ENCODE results near the gene SLC7A10.
A peak's percentile ranks its signal among the peaks of the same experiment; 100 is the strongest.
"Not testable (repeated sequence)": the region's sequence is repeated elsewhere in the genome, so short reads cannot be mapped to it uniquely, and the experiment has no call there.

Gene SLC7A10

DNA sequence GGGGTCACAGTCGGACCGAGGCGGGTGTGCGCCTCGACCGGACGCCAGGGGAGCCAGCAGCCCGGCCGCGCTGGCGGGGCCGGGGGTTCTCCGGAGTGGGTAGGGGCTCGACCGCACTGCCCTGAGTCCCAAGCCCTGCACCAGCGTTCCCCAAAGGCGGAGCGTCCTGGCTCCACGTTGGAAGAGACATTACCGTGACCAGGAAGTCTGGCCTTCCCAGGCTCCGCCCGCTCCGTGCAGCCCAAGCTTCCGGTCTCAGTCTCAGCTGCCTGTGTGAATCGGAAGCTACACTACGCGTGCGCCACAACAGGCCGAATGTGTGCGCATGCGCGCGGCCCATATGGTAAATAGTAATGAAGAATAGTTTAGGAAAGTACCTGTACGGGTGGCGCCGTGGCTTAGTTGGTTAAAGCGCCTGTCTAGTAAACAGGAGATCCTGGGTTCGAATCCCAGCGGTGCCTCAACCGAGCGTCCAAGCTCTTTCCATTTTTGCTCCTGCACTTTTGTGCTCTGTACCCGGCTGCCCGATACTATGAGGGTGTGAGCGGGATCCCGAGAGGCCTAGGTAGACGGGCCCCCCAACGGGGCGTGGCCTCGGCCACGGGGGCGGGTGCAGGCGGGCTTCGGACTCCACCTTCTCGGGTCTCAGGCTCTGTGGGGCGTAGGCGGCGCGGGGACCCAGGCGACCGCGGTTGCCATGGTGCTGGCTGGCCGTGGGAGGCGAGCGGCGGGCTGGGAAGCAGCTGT is 48.8 kb downstream of the SLC7A10 start:
- peak; percentile 95 to 97 for DNase-seq (ENCODE audit: low read depth in 2 of 2)

DNA sequence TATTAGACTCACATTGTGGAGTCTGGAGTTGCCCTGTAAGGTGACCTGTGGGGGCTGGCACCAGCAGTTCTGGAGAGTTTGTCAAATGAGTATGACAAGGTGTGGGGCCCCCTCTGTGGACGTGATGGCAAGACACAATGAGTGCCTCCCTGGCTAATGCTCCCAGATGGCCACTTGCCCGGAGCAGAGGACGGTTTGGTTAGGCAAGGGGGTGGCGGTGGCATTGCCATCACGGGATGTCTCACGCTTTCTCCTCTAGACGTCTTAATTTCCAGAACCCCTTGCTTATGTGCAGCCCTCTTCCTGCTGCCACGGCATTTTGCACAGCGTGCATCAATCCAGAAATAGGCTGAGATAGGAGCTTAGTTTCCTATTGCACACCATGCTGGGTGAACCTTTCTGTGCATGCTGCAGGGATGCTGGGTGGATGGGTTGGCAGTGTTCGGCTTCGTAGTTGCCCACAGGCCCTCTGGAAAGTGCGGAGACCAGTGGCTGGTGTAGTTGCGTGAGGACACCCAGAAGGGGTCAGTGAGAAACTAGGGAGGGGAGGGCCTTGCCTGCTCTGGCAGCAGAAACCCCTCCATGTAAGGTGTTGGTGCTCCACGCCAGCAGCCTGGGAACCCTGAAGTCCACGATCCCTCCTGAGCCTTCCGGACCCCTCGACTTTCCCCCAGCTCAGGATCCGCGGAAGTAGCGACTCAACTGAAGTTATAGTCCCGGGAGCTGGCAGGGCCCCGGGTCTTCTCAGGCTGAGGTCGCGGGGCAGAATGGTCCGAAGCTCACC is 49.6 kb downstream of the SLC7A10 start:
- DNase-seq (ENCODE audit: low read depth in 2 of 2): no peak

DNA sequence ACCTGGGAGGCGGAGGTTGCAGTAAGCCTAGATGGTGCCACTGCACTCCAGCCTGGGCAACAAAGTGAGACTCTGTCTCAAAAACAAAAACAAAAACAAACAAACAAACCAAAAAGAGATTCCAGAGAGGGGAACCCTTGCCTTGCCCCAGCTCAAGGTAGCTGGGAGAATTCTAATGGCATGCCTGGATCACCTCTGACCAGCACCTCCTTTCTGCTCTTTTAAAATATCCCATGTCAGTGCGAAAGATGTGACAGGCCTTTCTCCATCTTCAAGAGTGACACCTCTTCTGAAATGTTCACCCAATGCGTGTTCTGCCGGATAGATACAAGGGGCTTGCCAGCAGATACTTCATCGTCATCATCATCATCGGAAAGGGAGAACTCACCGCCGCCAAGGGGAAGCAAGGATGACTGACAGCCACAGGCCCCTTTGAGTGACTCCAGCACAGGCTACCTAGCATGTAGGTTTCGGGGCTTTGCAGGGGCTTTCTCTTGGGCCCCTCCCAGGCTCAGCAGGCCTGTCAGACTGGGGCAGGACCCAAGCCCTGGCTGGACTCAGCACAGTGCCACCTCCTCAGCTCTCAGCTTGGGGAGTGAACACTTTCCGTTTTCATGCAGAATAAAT is 50.4 kb downstream of the SLC7A10 start:
- no peak for DNase-seq (ENCODE audit: low read depth in 2 of 2)

DNA sequence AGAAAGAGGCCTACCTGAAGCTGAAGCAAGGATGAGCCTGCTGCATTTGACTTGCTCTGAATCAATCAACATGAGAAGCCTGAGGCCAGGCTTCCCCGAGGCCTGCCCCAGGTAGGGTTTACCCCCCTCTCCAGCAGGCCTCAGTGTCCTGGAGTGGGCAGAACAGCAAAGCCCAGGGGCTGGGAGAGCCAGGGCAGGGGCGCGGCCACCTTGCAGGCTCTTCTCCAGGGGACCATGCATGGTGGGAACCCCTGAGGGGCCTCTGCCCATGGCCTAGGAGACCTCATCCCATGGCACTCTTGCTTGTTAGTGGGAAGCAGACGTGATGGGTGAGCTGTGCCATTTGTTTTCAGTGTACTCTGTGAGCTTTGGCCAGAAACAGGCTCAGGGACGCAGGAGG is 51.5 kb downstream of the SLC7A10 start:
- no peak for DNase-seq (ENCODE audit: low read depth in 2 of 2)

DNA sequence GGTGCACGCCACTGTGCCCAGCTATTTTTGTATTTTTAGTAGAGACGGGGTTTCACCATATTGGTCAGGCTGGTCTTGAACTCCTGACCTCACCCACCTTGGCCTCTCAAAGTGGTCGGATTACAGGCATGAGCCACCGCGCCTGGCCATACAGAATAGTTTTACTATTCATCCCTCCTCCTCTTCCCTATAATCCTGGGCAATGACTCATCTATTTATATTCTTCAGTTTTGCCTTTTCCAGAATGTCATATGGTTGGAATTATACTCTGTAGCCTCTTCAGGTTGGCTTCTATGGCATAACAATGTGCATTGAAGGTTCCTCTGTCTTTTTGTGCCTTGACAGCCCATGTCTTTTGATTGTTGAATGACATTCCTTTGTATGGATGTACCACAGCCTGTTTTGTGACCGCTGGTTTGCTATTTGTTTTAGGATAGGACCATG is 53.7 kb downstream of the SLC7A10 start:
- DNase-seq (ENCODE audit: low read depth in 2 of 2): no peak

DNA sequence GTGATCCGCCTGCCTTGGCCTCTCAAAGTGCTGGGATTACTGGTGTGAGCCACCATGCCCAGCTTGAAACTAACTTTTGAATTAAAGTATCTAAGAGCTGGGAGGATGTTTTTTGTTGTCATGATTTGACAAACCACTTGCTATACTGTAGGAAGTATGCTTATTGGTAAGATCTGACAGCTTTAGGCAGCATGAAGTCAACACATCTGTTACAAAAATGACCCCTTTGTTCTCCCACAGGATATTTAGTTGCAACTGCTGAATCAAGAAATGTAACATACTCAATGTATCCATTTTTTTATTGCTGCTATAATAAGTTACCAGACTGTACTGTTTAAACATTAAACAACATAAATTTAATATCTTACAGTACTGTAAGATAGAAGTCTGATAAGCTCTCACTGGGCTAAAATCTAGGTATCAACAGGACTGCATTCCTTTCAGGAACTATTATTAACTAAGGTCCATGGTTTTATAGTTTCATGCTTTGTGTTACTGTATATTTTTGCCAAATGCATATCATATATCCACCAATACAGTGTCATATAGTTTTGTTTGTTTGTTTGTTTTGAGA is 54.3 kb downstream of the SLC7A10 start:
- no peak for DNase-seq (ENCODE audit: low read depth in 2 of 2)

DNA sequence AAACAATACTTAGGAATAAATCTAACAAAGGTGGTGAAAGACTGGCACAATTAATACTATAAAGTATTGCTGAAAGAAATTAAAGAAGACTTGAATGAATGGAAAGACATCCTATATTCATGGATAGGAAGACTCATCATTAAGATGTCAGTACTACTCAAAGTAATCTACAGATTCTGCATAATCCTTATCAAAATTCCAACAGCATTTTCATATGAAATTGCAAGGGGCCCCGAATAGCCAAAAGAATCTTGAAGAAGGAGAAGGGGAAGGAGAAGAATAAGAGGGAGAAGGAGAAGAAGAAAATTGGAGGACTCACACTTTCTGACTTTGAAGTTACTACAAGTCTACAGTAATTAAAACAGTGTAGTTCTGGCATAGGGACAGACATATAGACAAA is 57.1 kb downstream of the SLC7A10 start:
- no peak for DNase-seq (ENCODE audit: low read depth in 2 of 2)

DNA sequence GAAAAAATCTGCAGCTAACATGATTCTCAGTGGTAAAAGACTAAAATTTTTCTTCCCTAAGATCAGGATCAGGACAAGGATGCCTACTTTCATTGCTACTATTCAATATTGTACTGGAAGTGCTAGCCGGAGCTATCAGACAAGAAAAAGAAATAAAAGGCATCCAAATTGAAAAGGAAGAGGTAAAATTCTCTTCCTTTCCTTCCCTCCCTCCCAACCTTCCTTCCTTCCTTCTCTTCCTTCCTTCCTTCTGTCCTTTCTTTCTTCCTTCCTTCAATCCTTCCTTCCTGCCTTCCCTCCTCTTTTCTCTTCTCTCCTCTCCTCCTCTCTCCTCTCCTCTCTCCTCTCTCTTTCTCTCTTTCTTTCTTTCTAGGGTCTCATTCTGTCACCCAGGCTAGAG is 58.2 kb downstream of the SLC7A10 start:
- no peak for DNase-seq (ENCODE audit: low read depth in 2 of 2)

DNA sequence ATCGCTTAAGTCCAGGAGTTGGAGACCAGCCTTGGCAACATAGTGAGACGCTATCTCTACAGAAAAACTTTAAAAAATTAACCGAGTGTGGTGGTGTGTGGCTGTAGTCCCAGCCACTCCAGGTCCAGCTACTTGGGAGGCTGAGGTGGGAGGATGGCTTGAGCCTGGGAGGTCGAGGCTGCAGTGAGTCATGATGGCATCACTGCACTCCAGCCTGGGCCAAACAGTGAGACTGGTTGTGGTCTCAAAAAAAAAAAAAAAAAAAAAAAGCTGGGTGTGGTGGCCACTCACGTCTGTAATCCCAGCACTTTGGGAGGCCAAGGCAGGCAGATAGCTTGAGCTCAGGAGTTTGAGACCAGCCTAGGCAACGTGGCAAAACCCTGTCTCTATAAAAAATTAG is 59.6 kb downstream of the SLC7A10 start:
- not testable (repeated sequence) for DNase-seq (ENCODE audit: low read depth in 2 of 2)

DNA sequence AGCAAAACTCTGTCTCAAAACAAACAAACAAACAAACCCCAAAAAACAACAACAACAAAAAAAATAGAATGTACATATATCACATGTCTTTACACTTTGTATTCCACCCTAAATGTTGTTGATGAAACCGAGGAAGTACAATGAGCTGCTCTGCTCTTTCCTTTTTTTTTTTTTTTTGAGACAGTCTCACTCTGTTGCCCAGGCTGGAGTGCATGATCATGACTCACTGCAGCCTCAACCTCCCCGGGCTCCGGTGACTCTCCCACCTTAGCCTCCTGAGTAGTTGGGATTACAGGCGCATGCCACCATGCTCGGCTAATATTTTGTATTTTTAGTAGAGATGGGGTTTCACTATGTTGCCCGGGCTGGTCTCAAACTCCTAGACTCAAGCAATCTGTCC is 62.2 kb downstream of the SLC7A10 start:
- DNase-seq (ENCODE audit: low read depth in 2 of 2): no peak

DNA sequence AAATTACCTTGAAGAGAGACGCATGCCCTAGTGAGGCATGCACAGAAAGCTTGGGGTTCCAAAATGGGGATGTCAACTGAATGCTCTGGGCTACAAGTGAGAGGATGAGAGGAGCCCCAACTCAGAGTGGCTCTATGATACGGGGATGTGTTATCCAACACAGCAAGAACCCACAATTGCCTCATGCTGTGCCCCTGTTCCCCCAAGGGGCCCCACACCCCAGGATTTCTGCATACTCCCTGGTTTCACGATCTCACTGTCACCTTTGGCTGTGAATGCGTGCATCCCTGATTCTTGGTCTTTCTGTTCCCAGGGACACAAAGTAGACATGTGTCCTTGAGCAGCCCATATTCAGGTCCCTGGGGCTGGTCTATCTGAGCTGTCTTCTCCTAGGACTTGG is 64.4 kb downstream of the SLC7A10 start:
- no peak for DNase-seq (ENCODE audit: low read depth in 2 of 2)

DNA sequence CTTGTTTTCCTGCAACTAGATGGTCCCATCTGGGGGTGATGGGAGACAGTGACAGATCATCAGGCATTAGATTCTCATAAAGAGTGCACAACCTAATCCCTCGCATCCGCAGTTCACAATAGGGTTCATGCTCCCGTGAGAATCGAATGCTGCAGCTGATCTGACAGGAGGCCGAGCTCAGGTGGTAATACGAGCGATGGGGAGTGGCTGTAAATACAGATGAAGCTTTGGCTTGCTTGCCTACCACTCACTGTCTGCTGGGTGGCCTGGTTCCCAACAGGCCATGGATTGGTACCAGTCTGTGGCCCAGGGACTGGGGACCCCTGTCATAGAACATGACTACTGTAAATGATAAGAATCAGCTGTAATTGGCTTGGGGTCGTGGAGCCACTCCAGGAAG is 65.8 kb downstream of the SLC7A10 start:
- no peak for DNase-seq (ENCODE audit: low read depth in 2 of 2)

DNA sequence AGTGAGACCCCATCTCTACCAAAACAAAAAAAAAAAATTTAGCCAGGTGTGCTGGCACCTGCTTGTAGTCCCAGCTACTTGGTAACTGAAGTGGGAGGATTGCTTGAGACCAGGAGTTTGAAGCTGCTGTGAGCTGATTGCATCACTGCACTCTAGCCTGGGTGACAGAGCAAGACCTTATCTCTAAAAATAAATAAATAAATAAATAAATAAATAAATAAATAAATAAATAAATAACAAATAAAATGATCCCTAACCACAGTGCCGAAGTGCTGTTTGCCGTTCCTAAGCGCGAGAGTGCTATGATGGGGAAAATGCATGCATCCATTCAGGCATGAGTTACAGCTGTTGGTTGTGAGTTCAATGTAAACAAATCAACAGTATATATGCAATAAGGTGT is 66.5 kb downstream of the SLC7A10 start:
- no peak for DNase-seq (ENCODE audit: low read depth in 2 of 2)
